ENCODE data around the gene GALNT2. TPM values are rescaled to one million over a fixed set of nuclear protein-coding genes. Genes with fewer than 3 reads are reported as not detected.

The GALNT2 gene
- total RNA-seq, 1 experiment from 2014 or later, result 152 TPM

- ATAC-seq (no peak; the same call in 1 of the 2 replicates), DNase-seq (ENCODE audit: low read depth, low spot score) (no peak)
- ChIA-PET POLR2A (no interaction called here), CTCF (no interaction called here)
- no TSS peak for BruUV-seq (replicated peaks)
- H3K9me3 ChIP-seq (ENCODE audit: control insufficient read depth, insufficient read depth, low read depth, low read length), result no peaks in the 10 kb centered on the region
- no peaks in the 10 kb centered on the region for H3K36me3 ChIP-seq (ENCODE audit: control insufficient read depth, insufficient read depth, low read length)
- TF ChIP-seq, protein P1, sequence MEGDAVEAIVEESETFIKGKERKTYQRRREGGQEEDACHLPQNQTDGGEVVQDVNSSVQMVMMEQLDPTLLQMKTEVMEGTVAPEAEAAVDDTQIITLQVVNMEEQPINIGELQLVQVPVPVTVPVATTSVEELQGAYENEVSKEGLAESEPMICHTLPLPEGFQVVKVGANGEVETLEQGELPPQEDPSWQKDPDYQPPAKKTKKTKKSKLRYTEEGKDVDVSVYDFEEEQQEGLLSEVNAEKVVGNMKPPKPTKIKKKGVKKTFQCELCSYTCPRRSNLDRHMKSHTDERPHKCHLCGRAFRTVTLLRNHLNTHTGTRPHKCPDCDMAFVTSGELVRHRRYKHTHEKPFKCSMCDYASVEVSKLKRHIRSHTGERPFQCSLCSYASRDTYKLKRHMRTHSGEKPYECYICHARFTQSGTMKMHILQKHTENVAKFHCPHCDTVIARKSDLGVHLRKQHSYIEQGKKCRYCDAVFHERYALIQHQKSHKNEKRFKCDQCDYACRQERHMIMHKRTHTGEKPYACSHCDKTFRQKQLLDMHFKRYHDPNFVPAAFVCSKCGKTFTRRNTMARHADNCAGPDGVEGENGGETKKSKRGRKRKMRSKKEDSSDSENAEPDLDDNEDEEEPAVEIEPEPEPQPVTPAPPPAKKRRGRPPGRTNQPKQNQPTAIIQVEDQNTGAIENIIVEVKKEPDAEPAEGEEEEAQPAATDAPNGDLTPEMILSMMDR (IDR thresholded peaks at IDR 0.05), result no peak
- no peak for TF ChIP-seq POLR2AphosphoS5 (IDR thresholded peaks at IDR 0.05; ENCODE audit: low read depth, low read length)
- TF ChIP-seq TCF7L2 (IDR thresholded peaks at IDR 0.05; ENCODE audit: low read depth, low read length), result no peak
- TF ChIP-seq REST (IDR thresholded peaks at IDR 0.05; ENCODE audit: insufficient read depth in 1 of 2, low read depth in 2 of 2, low read length in 1 of 2), result no peak
- no peak for TF ChIP-seq SIN3A (IDR thresholded peaks at IDR 0.05; ENCODE audit: borderline replicate concordance, insufficient read depth, low read depth, low read length)
- H3K4me3 ChIP-seq (ENCODE audit: low read depth in 2 of 2, low read length in 2 of 2), result no peak overlapping the region
- intact Hi-C loops (cut with micrococcal nuclease; ENCODE audit: unreplicated experiment) (no loop called here), in situ Hi-C loops (cut with HindIII; ENCODE audit: low pct_unique_long_range_greater_than_20kb, low sequenced_read_pairs) (no loop called here)
- H3K27me3 ChIP-seq (ENCODE audit: control insufficient read depth, insufficient read depth, low read length), result no peaks in the 10 kb centered on the region
- no peaks in the 10 kb centered on the region for H3K4me1 ChIP-seq (ENCODE audit: control insufficient read depth, insufficient read depth, low read length)
- H3K27ac ChIP-seq (ENCODE audit: low read length), result no peak overlapping the region
Measured at GRCh38 chr1:230301822-230302221, 234.8 kb downstream of the GALNT2 start.

- H3K36me3 ChIP-seq (ENCODE audit: control insufficient read depth, insufficient read depth, low read length), result no peaks in the 10 kb centered on the region
- ATAC-seq, result no peak
- H3K4me3 ChIP-seq (ENCODE audit: low read depth in 2 of 2, low read length in 2 of 2), result no peak overlapping the region
- POLR2A ChIA-PET, result no interaction called here
- intact Hi-C loops (cut with micrococcal nuclease; ENCODE audit: unreplicated experiment), result no loop called here
- H3K4me1 ChIP-seq (ENCODE audit: control insufficient read depth, insufficient read depth, low read length), result no peaks in the 10 kb centered on the region
- H3K27me3 ChIP-seq (ENCODE audit: control insufficient read depth, insufficient read depth, low read length), result no peaks in the 10 kb centered on the region
- DNase-seq (ENCODE audit: low read depth, low spot score), result no peak
- in situ Hi-C loops (cut with HindIII; ENCODE audit: low pct_unique_long_range_greater_than_20kb, low sequenced_read_pairs), result no loop called here
- TF ChIP-seq TCF7L2 (IDR thresholded peaks at IDR 0.05; ENCODE audit: low read depth, low read length) (no peak), POLR2AphosphoS5 (IDR thresholded peaks at IDR 0.05; ENCODE audit: low read depth, low read length) (no peak), SIN3A (IDR thresholded peaks at IDR 0.05; ENCODE audit: borderline replicate concordance, insufficient read depth, low read depth, low read length) (no peak), REST (IDR thresholded peaks at IDR 0.05; ENCODE audit: insufficient read depth in 1 of 2, low read depth in 2 of 2, low read length in 1 of 2) (no peak)
- TF ChIP-seq, protein P1 (IDR thresholded peaks at IDR 0.05), result no peak
- H3K9me3 ChIP-seq (ENCODE audit: control insufficient read depth, insufficient read depth, low read depth, low read length), result no peaks in the 10 kb centered on the region
- CTCF ChIA-PET, result no interaction called here
- no peak overlapping the region for H3K27ac ChIP-seq (ENCODE audit: low read length)
- no TSS peak for BruUV-seq (replicated peaks)
Measured at GRCh38 chr1:230303069-230303468, 236.0 kb downstream of the GALNT2 start.
